HT1080 (cell line): ENCODE results near the gene TERB2. TPM values are rescaled to one million over a fixed set of nuclear protein-coding genes. Genes with fewer than 3 reads are reported as not detected.
"Not testable (repeated sequence)": the region's sequence is repeated elsewhere in the genome, so short reads cannot be mapped to it uniquely, and the experiment has no call there.

Experiments
- DNase-seq: peaks from one replicate; pipeline ENCODE4 v3.0.0-alpha.2; 2015; ENCODE audit warnings: low read depth
- polyA plus RNA-seq, 2 experiments: library from polyadenylated mRNA; depleted of rRNA; stranded (reverse); fragments of >200 nt; gene quantifications; 2 replicates each; pipeline ENCODE4 v1.2.3, GENCODE V29; 2015
- total RNA-seq: library from RNA; depleted of rRNA; stranded (reverse); fragments of >200 nt; shearing (Covaris generic); gene quantifications from 2 replicates; pipeline ENCODE4 v1.2.3, GENCODE V29; 2014; rRNA removed

Gene TERB2
- total RNA-seq = not detected in 2 replicates
- not detected in 2 replicates for polyA plus RNA-seq (2015; cell fraction: cytosol; rRNA removed)
- not detected in 2 replicates for polyA plus RNA-seq (2015; cell fraction: nucleus; rRNA removed)

GRCh38 chr15:44956388-44956787 is at the start of gene TERB2:
TSS of gene TERB2 (plus strand) at chr15:44956687. CDS start at chr15:44956719, 32 bp downstream.
- no peak for DNase-seq

- DNase-seq = no peak
These were observed 47.1 kb upstream of the TERB2 start for GRCh38 chr15:44909423-44909822.

- no peak for DNase-seq
These were observed 45.4 kb upstream of the TERB2 start for GRCh38 chr15:44910981-44911625.

- DNase-seq = not testable (repeated sequence)
These were observed 44.3 kb upstream of the TERB2 start for GRCh38 chr15:44912186-44912585.

- DNase-seq = not testable (repeated sequence)
These were observed 43.5 kb upstream of the TERB2 start for GRCh38 chr15:44912974-44913448.

GRCh38 chr15:44918136-44918535 is 38.4 kb upstream of the TERB2 start:
- DNase-seq = no peak

GRCh38 chr15:44928658-44929057 is 27.8 kb upstream of the TERB2 start:
- DNase-seq = not testable (repeated sequence)

GRCh38 chr15:44930283-44930682 is 26.2 kb upstream of the TERB2 start:
- DNase-seq = not testable (repeated sequence)

GRCh38 chr15:44958302-44958701 is 1.8 kb downstream of the TERB2 start:
- not testable (repeated sequence) for DNase-seq

- no peak for DNase-seq
These were observed 12.0 kb downstream of the TERB2 start for GRCh38 chr15:44968475-44968874.

- DNase-seq = no peak
These were observed 14.5 kb downstream of the TERB2 start for GRCh38 chr15:44971036-44971435.

GRCh38 chr15:44976183-44976582 is 19.7 kb downstream of the TERB2 start:
- DNase-seq = not testable (repeated sequence)

- not testable (repeated sequence) for DNase-seq
These were observed 21.3 kb downstream of the TERB2 start for GRCh38 chr15:44977781-44978180.

- DNase-seq = not testable (repeated sequence)
These were observed 23.3 kb downstream of the TERB2 start for GRCh38 chr15:44979617-44980339.

GRCh38 chr15:44984144-44984543 is 27.7 kb downstream of the TERB2 start:
- not testable (repeated sequence) for DNase-seq

- not testable (repeated sequence) for DNase-seq
These were observed 30.0 kb downstream of the TERB2 start for GRCh38 chr15:44986346-44987055.

GRCh38 chr15:44987711-44988110 is 31.2 kb downstream of the TERB2 start:
- DNase-seq = not testable (repeated sequence)

GRCh38 chr15:44988184-44988869 is 31.8 kb downstream of the TERB2 start:
- not testable (repeated sequence) for DNase-seq

- DNase-seq = not testable (repeated sequence)
These were observed 32.4 kb downstream of the TERB2 start for GRCh38 chr15:44988870-44989219.

GRCh38 chr15:44997632-44998031 is 41.1 kb downstream of the TERB2 start:
- DNase-seq = not testable (repeated sequence)

- no peak for DNase-seq
These were observed 42.6 kb downstream of the TERB2 start for GRCh38 chr15:44999105-44999504.
